Astrocyte of the spinal cord (primary cell): ENCODE data around the gene CDC73.

ENCODE experiments used
- DNase-seq: peaks from one replicate; pipeline ENCODE4 v3.0.0; 2011; ENCODE audit warnings: low read depth, low spot score
- H3K4me3 ChIP-seq: 2 replicates; pipeline ENCODE4 v1.5.1; 2011; ENCODE audit warnings: low read depth, mild to moderate bottlenecking, low read length, moderate library complexity
- CTCF ChIP-seq: IDR thresholded peaks from 2 replicates; pipeline ENCODE4 v1.5.1; 2012; ENCODE audit warnings: low read depth, mild to moderate bottlenecking, low read length, inconsistent platforms
- in situ Hi-C: cut with HindIII; loops from 2 replicates; pipeline ENCODE4 v1.10.0; 2017; ENCODE audit warnings: low sequenced_read_pairs

Gene CDC73

GRCh38 chr1:193121616-193122593, at the start of gene CDC73:
Gene CDC73, plus strand, starts transcription at chr1:193122031. Its CDS starts 170 bp downstream, at chr1:193122201.
- DNase-seq: peak; percentile 97
- peak; percentile 83 for TF ChIP-seq CTCF

GRCh38 chr1:193077991-193078390, 43.8 kb upstream of the CDC73 start:
- no peak for DNase-seq
- in situ Hi-C loops: no loop called here
- H3K4me3 ChIP-seq: no peak overlapping the region
- TF ChIP-seq CTCF: no peak

More at GRCh38 chr1:193121616-193122593, at the start of gene CDC73:
- in situ Hi-C loops: no loop called here
- peak within 1 kb of the TSS; percentile 79 for H3K4me3 ChIP-seq

- in situ Hi-C loops: no loop called here
- TF ChIP-seq CTCF: no peak
- H3K4me3 ChIP-seq: no peak overlapping the region
- no peak for DNase-seq
Observed at GRCh38 chr1:193079187-193079586, 42.6 kb upstream of the CDC73 start.

- H3K4me3 ChIP-seq: no peak overlapping the region
- no peak for TF ChIP-seq CTCF
- in situ Hi-C loops: no loop called here
- DNase-seq: no peak
Observed at GRCh38 chr1:193083365-193084088, 38.3 kb upstream of the CDC73 start.

- TF ChIP-seq CTCF: no peak
- H3K4me3 ChIP-seq: no peak overlapping the region
- in situ Hi-C loops: no loop called here
- DNase-seq: no peak
Observed at GRCh38 chr1:193085263-193085662, 36.6 kb upstream of the CDC73 start.

GRCh38 chr1:193086342-193086741, 35.5 kb upstream of the CDC73 start:
- H3K4me3 ChIP-seq: no peak overlapping the region
- in situ Hi-C loops: no loop called here
- DNase-seq: no peak
- TF ChIP-seq CTCF: no peak
